Spinal cord (tissue), 10 donors: Measurements from ENCODE around the gene CYSTM1. TPM values are rescaled to one million over a fixed set of nuclear protein-coding genes. Genes with fewer than 3 reads are reported as not detected.

Experiments used
- DNase-seq, 6 donors: peaks; one replicate each; pipeline versions ENCODE4 v3.0.0 to v3.0.0-alpha.2; 2013 to 2015; ENCODE audit warnings: low spot score in 6 of 6, low read depth in 4 of 6
- H3K27ac ChIP-seq: one replicate; pipeline ENCODE4 v1.5.1; 2013; ENCODE audit warnings: low read depth, low read length, control low read depth
- H3K27me3 ChIP-seq: one replicate; pipeline ENCODE4 v1.6.1; 2013; ENCODE audit warnings: low read length; ENCODE audit not compliant: control insufficient read depth, insufficient read depth
- H3K36me3 ChIP-seq: one replicate; pipeline ENCODE4 v1.6.1; 2013; ENCODE audit warnings: low read length; ENCODE audit not compliant: control insufficient read depth, insufficient read depth
- H3K4me1 ChIP-seq: one replicate; pipeline ENCODE4 v1.6.1; 2013; ENCODE audit warnings: low read length; ENCODE audit not compliant: control insufficient read depth, insufficient read depth
- H3K4me3 ChIP-seq: one replicate; pipeline ENCODE4 v1.5.1; 2013; ENCODE audit warnings: low read depth, low read length, control low read depth
- H3K9me3 ChIP-seq: one replicate; pipeline ENCODE4 v1.6.1; 2013; ENCODE audit warnings: low read length; ENCODE audit not compliant: control insufficient read depth, insufficient read depth
- WGBS: methylation state at CpG from one replicate; pipeline ENCODE4 v1.1.5; 2013; ENCODE audit warnings: missing lambda C conversion rate; ENCODE audit not compliant: insufficient coverage; 5-methylcytosine and 5-hydroxymethylcytosine counted together
- polyA plus RNA-seq, 2 donors: library from polyadenylated mRNA; unstranded; fragments of 120-200 nt; gene quantifications; one replicate each; pipeline ENCODE4 v1.2.1, GENCODE V29; 2013; ENCODE audit not compliant: insufficient read length in 2 of 2
- total RNA-seq, 2 donors: library from RNA; depleted of rRNA in 1 of 2; stranded (reverse); fragments of 120-200 nt in 1 of 2; fragments of >200 nt in 1 of 2; gene quantifications; one replicate each; pipeline versions ENCODE4 v1.2.3 to v1.2.4, GENCODE V29; 2013 to 2014
- donor health status: healthy.

The CYSTM1 gene
- total and polyA plus RNA-seq, 4 donors = 12.7 to 42.0 (median 26.2) TPM

DNA sequence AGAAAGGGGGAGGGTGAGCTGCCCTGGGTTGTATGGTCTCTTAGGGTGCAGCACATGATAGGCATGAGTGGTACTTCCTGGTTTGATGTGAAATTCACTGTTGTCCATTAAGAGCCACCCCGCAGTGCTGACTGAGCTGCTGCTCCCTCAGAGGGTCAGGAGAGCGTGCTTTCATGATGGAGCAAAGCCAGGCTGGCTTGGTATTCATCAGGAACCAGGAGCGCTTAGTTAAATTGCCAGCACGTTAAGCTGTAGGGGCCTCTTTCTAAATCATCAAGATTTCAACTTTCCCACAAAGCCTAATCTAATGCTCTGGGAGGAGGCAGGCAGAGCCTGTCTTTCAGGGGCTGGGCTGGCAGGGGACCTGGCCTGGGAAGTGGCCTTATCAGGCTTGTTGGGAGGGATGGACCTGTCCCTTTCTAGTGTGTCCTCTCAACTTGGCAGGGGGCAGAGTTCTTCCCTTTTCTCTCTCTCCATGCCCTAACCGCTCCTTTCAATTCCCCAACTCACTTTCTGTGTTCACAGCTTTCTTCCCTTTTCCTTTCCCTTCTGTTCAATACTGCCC lies 7.9 kb downstream of the CYSTM1 start:
- Histone ChIP-seq H3K9me3 (no peaks in the 10 kb centered on the region), H3K4me1 (peaks cover 5% of the 10 kb centered on the region), H3K27me3 (no peaks in the 10 kb centered on the region), H3K4me3 (no peak overlapping the region), H3K27ac (no peak overlapping the region), H3K36me3 (no peaks in the 10 kb centered on the region)
- DNase-seq = peak in 2 of 6 donors; percentile 55 to 56
- 26% methylated on average over 5 of the region's 5 CpGs for WGBS

DNA sequence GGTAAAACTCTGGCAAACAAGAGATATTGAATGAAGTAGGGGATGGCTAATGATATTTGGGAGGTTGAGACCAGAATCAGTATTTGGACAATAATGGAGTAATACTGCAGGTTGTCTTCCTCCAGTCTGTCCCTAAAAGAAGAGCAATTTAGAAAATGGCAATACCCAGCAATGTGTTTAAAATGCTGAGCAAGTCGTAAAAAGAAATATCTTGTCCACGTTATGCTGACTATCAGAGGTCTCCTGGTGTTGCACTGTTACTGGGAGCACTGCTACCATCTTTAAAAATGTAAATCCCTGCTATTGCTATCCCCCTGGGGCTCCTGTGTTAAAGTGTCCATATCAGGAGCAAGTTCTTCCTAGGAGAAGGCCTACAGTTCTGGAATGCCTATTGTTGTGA lies 10.4 kb downstream of the CYSTM1 start:
- WGBS = 94% methylated on average over 2 of the region's 2 CpGs
- Histone ChIP-seq H3K27ac (no peak overlapping the region), H3K4me3 (no peak overlapping the region), H3K4me1 (peaks cover 5% of the 10 kb centered on the region), H3K36me3 (no peaks in the 10 kb centered on the region), H3K27me3 (no peaks in the 10 kb centered on the region), H3K9me3 (no peaks in the 10 kb centered on the region)
- DNase-seq = no peak

DNA sequence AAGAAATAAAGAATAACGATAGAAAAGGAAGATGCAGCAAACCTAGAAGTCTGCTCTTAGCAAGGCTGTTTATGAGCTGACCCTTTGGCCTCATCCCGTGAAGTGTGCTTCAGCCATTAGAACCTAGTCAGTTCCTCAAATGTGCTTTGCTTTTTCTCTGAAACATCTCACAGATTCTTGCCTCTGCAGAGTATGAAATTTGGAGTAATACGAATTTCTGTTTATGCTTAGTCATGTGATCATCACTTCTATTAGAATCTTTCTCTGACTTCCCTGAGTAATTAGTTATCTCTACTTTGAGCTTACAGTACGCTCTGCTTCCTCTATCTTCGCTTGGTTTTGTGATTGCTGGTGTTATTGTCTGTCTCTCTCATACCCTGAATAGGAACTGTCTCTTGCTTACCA lies 11.3 kb downstream of the CYSTM1 start:
- no peak for DNase-seq
- Histone ChIP-seq H3K4me1 (peaks cover 5% of the 10 kb centered on the region), H3K27me3 (no peaks in the 10 kb centered on the region), H3K4me3 (no peak overlapping the region), H3K9me3 (no peaks in the 10 kb centered on the region), H3K36me3 (no peaks in the 10 kb centered on the region), H3K27ac (no peak overlapping the region)
- WGBS = 100% methylated on average over 1 of the region's 5 CpGs

DNA sequence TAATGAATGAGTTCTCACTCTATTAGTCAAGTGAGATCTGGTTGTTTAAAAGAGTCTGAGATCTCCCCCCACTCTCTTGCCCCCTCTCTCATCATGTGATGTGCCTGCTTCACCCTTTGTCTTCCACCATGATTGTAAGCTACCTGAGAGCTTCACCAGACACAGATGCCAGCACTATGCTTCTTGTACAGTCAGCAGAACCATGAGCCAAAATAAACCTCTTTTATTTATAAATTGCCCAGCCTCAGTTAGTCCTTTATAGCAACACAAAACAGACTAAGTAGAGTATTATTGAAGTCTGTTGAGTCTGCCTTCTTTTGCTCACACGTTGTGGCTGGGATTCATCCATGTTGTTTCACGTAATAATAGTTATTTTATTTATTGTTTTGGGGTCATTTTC lies 14.3 kb downstream of the CYSTM1 start:
- Histone ChIP-seq H3K36me3 (no peaks in the 10 kb centered on the region), H3K4me3 (no peak overlapping the region), H3K9me3 (no peaks in the 10 kb centered on the region), H3K4me1 (no peaks in the 10 kb centered on the region), H3K27ac (no peak overlapping the region), H3K27me3 (no peaks in the 10 kb centered on the region)
- DNase-seq = no peak
- WGBS = no CpG with 5 or more reads among the region's 2 CpGs

DNA sequence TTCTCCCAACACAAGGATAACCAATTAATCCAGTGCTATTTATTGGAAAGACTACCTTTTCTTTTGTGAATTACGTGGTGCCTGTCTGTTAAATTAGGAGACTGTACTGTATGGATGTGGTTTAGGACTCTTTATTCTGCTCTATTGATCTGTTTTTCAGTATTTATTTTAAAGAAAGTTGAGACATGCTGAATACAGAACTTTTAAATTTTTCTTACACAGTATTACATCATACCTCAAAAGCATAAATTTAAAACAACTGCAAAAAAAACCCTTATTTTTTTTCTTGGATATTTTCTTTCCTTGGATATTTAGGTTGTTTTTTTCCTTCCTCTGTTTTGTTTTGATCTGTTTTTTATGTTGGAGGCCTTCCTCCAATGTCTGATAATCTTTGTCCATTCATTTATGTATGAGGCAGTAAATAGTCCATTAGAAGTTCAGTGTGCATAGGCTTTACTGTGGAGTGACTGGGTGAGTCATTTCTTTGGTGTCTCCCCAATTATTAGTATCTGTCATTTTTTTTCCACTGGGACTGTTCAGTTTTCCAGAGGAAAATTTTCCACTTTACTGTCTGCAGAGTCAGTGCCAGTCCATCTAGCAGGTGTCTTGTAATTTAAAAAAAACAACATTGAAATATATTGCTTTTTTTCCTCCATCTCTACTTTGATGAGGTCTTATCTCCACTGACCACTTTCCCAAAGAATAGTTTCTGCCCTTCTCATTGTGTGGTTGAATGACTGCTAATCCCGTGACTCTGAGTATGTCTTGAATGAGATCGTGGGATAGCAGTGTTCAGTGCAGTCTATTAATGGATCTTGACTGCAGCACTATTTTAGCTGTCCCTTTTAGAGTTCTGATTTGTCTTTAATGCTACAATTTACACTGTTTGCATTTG lies 15.2 kb downstream of the CYSTM1 start:
- H3K36me3 ChIP-seq = no peaks in the 10 kb centered on the region
- H3K9me3 ChIP-seq = no peaks in the 10 kb centered on the region
- no peak for DNase-seq
- H3K4me1 ChIP-seq = no peaks in the 10 kb centered on the region
- no peak overlapping the region for H3K4me3 ChIP-seq
- WGBS = 17% methylated on average over 2 of the region's 3 CpGs
- no peak overlapping the region for H3K27ac ChIP-seq
- no peaks in the 10 kb centered on the region for H3K27me3 ChIP-seq

DNA sequence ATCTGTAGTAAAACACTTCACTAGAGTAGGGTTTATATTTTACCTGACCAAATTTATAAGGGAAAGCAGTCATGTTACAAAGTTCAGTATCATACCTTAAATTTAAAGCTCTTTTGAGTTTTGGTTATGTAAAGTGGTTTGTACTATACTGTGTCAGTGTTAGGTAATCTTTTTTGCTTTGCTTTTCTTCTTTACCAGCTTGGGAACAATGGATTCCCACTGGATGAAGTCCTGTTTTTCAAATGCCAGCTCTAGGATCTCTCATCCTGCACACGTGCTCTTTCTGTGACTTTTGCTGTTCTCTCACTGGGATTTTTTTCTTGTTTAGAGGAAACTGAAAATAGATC lies 15.9 kb downstream of the CYSTM1 start:
- Histone ChIP-seq H3K9me3 (no peaks in the 10 kb centered on the region), H3K36me3 (no peaks in the 10 kb centered on the region), H3K4me3 (no peak overlapping the region), H3K4me1 (no peaks in the 10 kb centered on the region), H3K27ac (no peak overlapping the region), H3K27me3 (no peaks in the 10 kb centered on the region)
- no CpG with 5 or more reads among the region's 1 CpG for WGBS
- no peak for DNase-seq

DNA sequence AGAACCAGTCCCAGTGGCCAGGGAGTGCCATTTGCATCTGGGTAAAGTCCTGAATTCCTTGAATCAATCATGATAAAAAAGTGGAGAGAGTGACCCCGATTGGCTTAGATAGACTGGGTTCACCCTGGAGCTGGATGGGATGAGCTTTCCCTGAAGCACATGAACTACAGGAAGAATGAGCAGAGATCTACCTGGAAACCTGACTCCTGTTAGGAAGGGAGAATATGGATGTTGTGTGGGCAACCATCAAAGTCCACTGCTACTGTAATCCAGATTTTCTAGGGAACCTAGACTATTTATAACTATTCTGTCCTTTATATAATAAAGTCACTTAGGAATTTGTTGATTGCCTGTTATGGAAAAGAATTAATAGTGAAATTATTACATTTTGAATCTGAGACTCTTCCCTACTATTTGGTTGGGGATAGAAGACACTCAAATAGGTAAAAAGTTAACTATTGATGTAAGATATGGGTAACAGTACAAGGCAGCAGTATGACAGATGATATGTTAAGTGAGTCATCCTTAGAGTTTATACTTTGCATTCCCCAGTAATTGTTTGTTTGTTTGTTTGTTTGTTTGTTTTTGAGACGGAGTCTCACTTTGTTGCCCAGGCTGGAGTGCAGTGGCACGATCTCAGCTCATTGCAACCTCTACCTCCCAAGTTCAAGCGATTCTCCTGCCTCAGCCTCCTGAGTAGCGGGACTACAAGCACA lies 17.9 kb downstream of the CYSTM1 start:
- Histone ChIP-seq H3K27ac (no peak overlapping the region), H3K27me3 (no peaks in the 10 kb centered on the region), H3K4me3 (no peak overlapping the region), H3K36me3 (no peaks in the 10 kb centered on the region), H3K4me1 (no peaks in the 10 kb centered on the region), H3K9me3 (no peaks in the 10 kb centered on the region)
- 100% methylated on average over 1 of the region's 5 CpGs for WGBS
- DNase-seq = no peak

DNA sequence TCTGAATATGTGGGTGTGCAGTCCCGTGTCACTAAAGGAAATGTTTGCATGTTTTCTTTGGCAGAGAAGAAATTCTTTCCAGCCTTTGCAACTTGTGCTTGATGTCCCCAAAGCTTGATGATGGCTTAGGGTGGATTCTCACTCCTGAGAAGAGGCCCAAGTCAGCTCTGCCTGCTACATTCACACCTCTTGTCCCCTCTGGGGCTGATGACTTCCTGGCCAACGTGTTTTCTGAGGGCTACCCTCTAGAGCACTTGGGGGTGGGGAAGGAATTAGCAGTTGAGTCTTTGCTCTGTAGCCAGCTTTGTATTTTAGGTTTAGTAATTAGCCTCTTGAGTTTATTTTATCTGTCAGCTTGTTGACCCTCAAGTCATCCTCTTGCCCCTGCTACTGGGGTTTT lies 19.7 kb downstream of the CYSTM1 start:
- WGBS = 100% methylated on average over 1 of the region's 2 CpGs
- H3K27ac ChIP-seq = no peak overlapping the region
- H3K36me3 ChIP-seq = no peaks in the 10 kb centered on the region
- H3K4me1 ChIP-seq = no peaks in the 10 kb centered on the region
- no peaks in the 10 kb centered on the region for H3K27me3 ChIP-seq
- H3K4me3 ChIP-seq = no peak overlapping the region
- DNase-seq = no peak
- H3K9me3 ChIP-seq = no peaks in the 10 kb centered on the region

DNA sequence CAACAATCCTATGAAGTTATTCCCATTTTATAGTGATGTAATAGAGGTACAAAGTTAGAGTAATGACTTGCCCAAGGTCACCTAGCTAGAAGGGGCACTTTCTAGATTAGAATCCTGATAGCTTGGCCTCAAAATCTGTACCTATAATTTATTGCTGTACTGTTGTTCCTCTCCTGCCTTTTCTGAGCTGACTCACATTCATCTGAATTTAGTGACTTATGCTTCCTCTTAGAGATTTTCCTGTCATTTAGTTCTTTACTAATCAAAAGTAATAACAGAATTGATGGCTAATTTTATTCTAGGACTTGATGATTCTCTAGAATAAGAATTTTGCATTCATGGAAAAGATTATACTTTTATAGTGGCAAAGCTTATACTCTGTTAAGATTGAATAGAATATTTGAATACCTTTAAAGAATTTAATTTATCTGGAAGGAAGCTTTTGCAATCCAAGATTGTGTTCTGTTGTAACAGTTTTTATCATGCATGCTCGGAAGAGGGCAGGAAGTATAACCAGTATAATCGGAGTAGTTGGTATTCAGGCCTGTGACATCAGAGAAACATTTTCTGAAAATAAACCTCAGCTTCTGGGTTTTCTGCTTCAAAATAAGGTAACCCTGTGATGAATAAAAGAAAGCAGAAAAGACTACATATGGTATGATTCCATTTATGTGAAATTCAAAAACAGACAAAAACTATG lies 21.3 kb downstream of the CYSTM1 start:
- H3K4me1 ChIP-seq = no peaks in the 10 kb centered on the region
- H3K27me3 ChIP-seq = no peaks in the 10 kb centered on the region
- no peak overlapping the region for H3K27ac ChIP-seq
- H3K36me3 ChIP-seq = no peaks in the 10 kb centered on the region
- no peak for DNase-seq
- H3K9me3 ChIP-seq = no peaks in the 10 kb centered on the region
- 92% methylated on average over 2 of the region's 2 CpGs for WGBS
- no peak overlapping the region for H3K4me3 ChIP-seq
